Left colon (tissue), 2 donors: Measurements from ENCODE around the gene MLLT3. TPM values are rescaled to one million over a fixed set of nuclear protein-coding genes. Genes with fewer than 3 reads are reported as not detected.

Experiments
- ATAC-seq: fragments of 200-7000 bp; cut with Tn5 transposase; one replicate; pipeline ENCODE4 v1.9.1; 2020; ENCODE audit warnings: mild to moderate bottlenecking, moderate library complexity
- DNase-seq, 2 donors: peaks; one replicate each; pipeline ENCODE4 v3.0.0-alpha.2; 2020
- intact Hi-C, 2 donors: fragments of 100-400 bp; cut with DNase I in 1 of 2; cut with micrococcal nuclease in 1 of 2; formaldehyde crosslinking; loops; one replicate each; pipeline versions ENCODE4 v1.11.2 to v1.14.0; 2022; cut with DNase I, micrococcal nuclease
- total RNA-seq, 2 donors: library from RNA; stranded (reverse); fragmentation: NEBNext Ultra II Directional; extraction: Animal tissue kit (Norgen Biotek cat#: 25700); gene quantifications; one replicate each; pipeline ENCODE4 v1.2.1, GENCODE V29; 2021
- donor health status: DM: no; HTN: no; CAD: no.
- donor health status: DM: yes; HTN: yes; CAD: no.

The MLLT3 gene
- total RNA-seq, 2 donors from 2014 or later, result 44.1 to 62.7 TPM

- DNase-seq (no peak), ATAC-seq (no peak)
Measured at GRCh38 chr9:20504930-20505329, 117.4 kb downstream of the MLLT3 start.

GRCh38 chr9:20500101-20500500 lies 122.2 kb downstream of the MLLT3 start:
- ATAC-seq (no peak), DNase-seq (no peak)
- intact Hi-C loops, result no loop called here

More at GRCh38 chr9:20504930-20505329, 117.4 kb downstream of the MLLT3 start:
- intact Hi-C loops, result no loop called here

GRCh38 chr9:20499013-20499412 lies 123.3 kb downstream of the MLLT3 start:
- DNase-seq (no peak), ATAC-seq (no peak)
- intact Hi-C loops, result no loop called here

GRCh38 chr9:20496328-20496727 lies 126.0 kb downstream of the MLLT3 start:
- no peak for DNase-seq
- intact Hi-C loops, result no loop called here
- no peak for ATAC-seq

GRCh38 chr9:20495098-20495497 lies 127.2 kb downstream of the MLLT3 start:
- intact Hi-C loops, result no loop called here
- DNase-seq (no peak), ATAC-seq (no peak)

GRCh38 chr9:20494035-20494434 lies 128.3 kb downstream of the MLLT3 start:
- DNase-seq (no peak), ATAC-seq (no peak)
- intact Hi-C loops, result no loop called here

GRCh38 chr9:20492772-20493171 lies 129.5 kb downstream of the MLLT3 start:
- ATAC-seq, result no peak
- intact Hi-C loops, result no loop called here

GRCh38 chr9:20491612-20492011 lies 130.7 kb downstream of the MLLT3 start:
- intact Hi-C loops, result no loop called here
- DNase-seq (no peak), ATAC-seq (no peak)

More at GRCh38 chr9:20492772-20493171, 129.5 kb downstream of the MLLT3 start:
- DNase-seq, result no peak

GRCh38 chr9:20490246-20490834 lies 132.0 kb downstream of the MLLT3 start:
- ATAC-seq, result no peak
- no peak for DNase-seq
- intact Hi-C loops, result no loop called here

- DNase-seq (no peak), ATAC-seq (no peak)
- intact Hi-C loops, result no loop called here
Measured at GRCh38 chr9:20488691-20489090, 133.6 kb downstream of the MLLT3 start.

- intact Hi-C loops, result no loop called here
- DNase-seq (no peak), ATAC-seq (peak; percentile 49)
Measured at GRCh38 chr9:20486552-20486951, 135.7 kb downstream of the MLLT3 start.

- intact Hi-C loops, result no loop called here
- DNase-seq (no peak), ATAC-seq (no peak)
Measured at GRCh38 chr9:20481437-20481836, 140.9 kb downstream of the MLLT3 start.

GRCh38 chr9:20480249-20480648 lies 142.1 kb downstream of the MLLT3 start:
- ATAC-seq (no peak), DNase-seq (no peak)
- intact Hi-C loops, result no loop called here

GRCh38 chr9:20479419-20480155 lies 142.7 kb downstream of the MLLT3 start:
- ATAC-seq, result no peak
- no peak for DNase-seq
- intact Hi-C loops, result no loop called here

- ATAC-seq (no peak), DNase-seq (no peak)
- intact Hi-C loops, result no loop called here
Measured at GRCh38 chr9:20478786-20479185, 143.5 kb downstream of the MLLT3 start.

GRCh38 chr9:20477940-20478620 lies 144.2 kb downstream of the MLLT3 start:
- intact Hi-C loops, result no loop called here
- ATAC-seq (no peak), DNase-seq (no peak)

- DNase-seq (no peak), ATAC-seq (peak; percentile 82)
- intact Hi-C loops, result no loop called here
Measured at GRCh38 chr9:20476912-20477521, 145.3 kb downstream of the MLLT3 start.

GRCh38 chr9:20474496-20474895 lies 147.8 kb downstream of the MLLT3 start:
- intact Hi-C loops, result no loop called here
- ATAC-seq (no peak), DNase-seq (no peak)

- intact Hi-C loops, result no loop called here
- DNase-seq, result no peak
- ATAC-seq, result no peak
Measured at GRCh38 chr9:20473515-20474013, 148.7 kb downstream of the MLLT3 start.
